ENCODE measurements around the gene PPM1L. TPM values are rescaled to one million over a fixed set of nuclear protein-coding genes. Genes with fewer than 3 reads are reported as not detected.
"Not testable (repeated sequence)": the region's sequence is repeated elsewhere in the genome, so short reads cannot be mapped to it uniquely, and the experiment has no call there.

The PPM1L gene
- polyA plus RNA-seq, 4 donors, result 7.1 to 9.2 (median 7.8) TPM

DNA sequence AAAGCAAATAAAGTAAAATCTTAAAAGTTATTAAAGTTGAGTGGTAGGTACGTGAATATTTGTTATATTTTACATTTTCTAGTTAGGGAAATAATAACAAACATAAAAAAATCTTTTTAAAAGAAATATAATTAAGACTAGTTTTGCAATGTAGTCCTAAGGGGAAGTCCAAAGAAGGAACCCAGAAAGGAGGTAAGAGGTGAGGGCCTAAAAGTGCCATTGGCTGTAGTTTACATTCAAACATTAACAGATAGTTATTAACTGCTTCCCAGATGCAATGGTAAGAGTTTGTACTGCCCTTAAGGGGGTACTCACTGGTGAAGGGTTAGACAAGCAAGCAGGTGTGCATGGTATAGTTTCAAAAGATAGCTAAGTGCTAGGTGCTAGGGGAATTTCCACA, 269.9 kb downstream of the PPM1L start:
- no peak for DNase-seq (ENCODE audit: low read depth in 4 of 4, low spot score in 3 of 4)

GRCh38 chr3:161026612-161027510, 270.8 kb downstream of the PPM1L start:
- DNase-seq (ENCODE audit: low read depth in 4 of 4, low spot score in 3 of 4), result no peak

DNA sequence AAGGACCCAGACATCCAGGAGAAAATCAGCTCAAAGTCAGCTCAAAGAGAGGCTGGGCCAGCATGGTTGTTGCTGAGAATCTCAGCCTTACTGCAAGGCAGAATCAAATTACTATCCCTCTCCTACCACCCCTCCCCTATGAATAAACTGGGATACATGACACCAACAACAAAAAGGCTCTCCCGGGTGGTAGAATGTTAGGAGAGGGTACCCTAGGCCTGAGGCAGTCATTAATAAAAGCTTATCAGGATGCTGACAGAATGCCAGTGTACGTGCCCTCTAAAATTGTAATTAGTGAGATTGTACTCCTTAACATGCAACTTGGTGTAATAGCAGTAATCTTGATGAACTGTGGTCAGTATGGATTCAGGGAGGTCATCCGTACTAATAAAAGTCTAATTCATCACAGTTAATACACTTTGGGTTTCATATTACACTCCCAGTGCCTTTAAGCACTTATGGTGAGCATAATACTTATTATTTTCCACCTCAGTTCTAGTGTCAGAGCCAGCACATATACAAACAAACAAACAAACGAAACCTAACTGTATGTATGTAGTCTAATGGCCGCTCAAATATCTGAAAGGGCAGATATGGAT, 272.6 kb downstream of the PPM1L start:
- DNase-seq (ENCODE audit: low read depth in 4 of 4, low spot score in 3 of 4), result no peak

GRCh38 chr3:161031134-161031533, 275.1 kb downstream of the PPM1L start:
- no peak for DNase-seq (ENCODE audit: low read depth in 4 of 4, low spot score in 3 of 4)

GRCh38 chr3:161034913-161035550, 279.0 kb downstream of the PPM1L start:
- not testable (repeated sequence) for DNase-seq (ENCODE audit: low read depth in 4 of 4, low spot score in 3 of 4)

DNA sequence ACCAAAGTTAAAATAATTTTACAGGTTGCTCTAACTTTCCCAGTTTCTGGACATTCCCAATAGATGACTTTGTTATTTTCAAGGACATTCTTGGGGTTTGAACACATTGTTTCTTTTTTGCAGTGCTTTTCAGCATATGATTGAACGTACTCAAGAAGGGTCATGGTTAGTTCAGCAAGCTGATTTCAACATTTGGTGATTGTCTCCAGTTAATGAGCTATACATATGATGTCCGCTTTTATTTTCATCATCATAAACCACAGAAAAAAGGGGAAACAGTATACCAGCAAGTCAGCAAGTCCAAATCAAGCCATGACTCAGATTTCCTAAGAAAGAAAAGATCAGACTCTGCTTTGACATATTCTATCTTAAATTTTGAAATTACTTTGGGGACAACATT, 279.7 kb downstream of the PPM1L start:
- no peak for DNase-seq (ENCODE audit: low read depth in 4 of 4, low spot score in 3 of 4)

DNA sequence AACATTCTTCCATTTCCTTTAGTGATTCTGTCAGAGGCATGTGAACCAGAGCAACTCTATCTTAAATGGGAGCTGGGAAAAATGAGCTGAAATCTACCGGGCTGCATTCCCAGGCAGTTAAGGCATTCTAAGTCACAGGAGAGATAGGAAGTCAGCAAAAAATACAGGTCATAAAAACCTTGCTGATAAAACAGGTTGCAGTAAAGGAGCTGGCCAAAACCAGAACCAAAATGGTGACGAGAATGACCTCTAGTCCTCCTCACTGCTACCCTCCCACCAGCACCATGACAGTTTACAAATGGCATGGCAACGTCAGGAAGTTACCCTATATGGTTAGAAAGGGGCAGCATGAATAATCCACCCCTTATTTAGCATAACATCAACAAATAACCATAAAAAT, 282.7 kb downstream of the PPM1L start:
- no peak for DNase-seq (ENCODE audit: low read depth in 4 of 4, low spot score in 3 of 4)

- DNase-seq (ENCODE audit: low read depth in 4 of 4, low spot score in 3 of 4), result peak in 3 of 4 donors; percentile 22 to 45 (median 29)
Measured at GRCh38 chr3:161042023-161042501, 286.0 kb downstream of the PPM1L start.

DNA sequence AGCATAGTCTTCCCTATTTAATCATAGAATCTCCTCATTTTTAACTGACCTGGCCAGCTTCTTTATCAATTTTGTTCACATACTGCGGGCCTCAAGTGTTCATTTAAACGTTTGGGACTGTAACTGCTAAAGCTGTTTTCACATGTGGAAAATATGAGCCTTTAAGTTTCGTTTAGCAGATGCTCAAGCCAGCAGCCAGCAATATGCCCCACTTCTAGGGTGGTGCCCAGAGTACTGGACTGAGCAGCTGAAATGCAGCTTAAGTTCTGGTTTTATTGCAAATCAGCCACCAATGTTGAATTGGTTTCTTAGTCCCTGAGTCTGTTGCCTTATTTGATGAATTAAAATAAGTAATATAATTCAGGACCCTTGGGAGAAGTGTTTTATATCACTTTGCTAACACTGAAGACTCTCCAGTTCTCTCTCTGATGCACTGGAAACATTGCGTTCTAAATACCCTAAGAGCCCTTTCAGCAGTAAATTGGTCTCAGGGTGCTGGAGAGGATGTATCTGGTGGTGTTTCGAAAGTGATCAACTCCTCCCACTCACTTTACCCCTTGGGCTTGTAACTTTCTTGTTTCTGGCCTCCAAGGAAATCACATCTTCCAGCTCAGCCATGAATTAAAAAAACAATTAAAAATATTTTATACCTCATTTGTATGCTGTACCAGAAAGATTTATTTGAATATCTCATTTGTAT, 287.5 kb downstream of the PPM1L start:
- DNase-seq (ENCODE audit: low read depth in 4 of 4, low spot score in 3 of 4), result no peak

GRCh38 chr3:161049683-161050248, 293.7 kb downstream of the PPM1L start:
- no peak for DNase-seq (ENCODE audit: low read depth in 4 of 4, low spot score in 3 of 4)

GRCh38 chr3:161050935-161051334, 294.9 kb downstream of the PPM1L start:
- no peak for DNase-seq (ENCODE audit: low read depth in 4 of 4, low spot score in 3 of 4)

DNA sequence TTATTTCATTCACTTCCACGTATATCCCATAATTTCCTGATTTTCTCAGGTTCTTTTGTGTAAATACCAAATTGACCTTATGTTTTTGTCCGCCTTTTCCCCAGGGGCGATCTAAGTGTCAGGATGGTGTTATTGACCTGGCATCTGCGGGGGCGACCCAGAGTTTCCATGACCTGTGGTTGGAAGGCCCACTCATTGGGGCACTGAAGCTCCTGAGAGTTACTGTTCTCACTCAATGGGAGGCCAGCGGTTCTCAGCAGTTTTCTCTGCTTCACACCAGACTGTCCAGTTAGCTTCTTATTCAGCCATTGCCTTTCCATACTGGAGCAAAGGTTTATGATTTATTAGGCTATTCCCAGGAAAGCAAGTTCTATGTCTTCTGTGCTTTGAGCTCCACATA, 295.8 kb downstream of the PPM1L start:
- DNase-seq (ENCODE audit: low read depth in 4 of 4, low spot score in 3 of 4), result no peak

DNA sequence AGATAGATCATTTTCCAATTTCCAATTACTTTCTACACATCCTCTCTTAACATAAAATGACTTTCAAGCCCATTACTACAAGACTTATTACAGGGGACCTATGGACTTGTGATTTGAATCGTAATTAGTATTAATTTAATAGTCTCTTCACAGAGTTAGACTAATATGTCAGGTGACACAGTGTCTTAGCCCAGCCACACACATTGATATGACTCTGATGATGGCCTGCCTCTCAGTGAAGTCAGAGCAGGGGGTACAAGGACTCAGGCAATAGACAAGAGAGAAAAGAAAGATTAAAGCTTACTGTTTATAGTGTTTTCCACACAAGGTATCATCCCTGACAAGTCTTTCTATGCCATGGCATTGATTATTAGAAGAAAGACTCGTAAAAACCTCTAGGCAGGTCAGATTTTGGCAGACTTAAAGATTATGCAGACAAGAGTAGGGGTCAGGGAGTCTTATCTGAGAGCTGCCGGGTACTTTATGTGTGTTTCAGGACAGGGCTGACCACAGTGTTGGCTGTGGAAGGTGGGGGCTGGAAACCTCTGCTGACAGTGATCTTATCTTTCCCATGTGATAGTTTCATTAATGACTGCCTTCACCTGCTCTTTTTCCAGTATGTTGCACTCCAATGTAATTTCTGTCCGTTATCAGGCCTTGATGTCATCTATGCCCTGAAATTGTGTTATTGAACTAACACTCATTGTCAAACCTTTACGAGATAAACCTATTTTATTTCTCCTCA, 299.0 kb downstream of the PPM1L start:
- DNase-seq (ENCODE audit: low read depth in 4 of 4, low spot score in 3 of 4), result no peak

DNA sequence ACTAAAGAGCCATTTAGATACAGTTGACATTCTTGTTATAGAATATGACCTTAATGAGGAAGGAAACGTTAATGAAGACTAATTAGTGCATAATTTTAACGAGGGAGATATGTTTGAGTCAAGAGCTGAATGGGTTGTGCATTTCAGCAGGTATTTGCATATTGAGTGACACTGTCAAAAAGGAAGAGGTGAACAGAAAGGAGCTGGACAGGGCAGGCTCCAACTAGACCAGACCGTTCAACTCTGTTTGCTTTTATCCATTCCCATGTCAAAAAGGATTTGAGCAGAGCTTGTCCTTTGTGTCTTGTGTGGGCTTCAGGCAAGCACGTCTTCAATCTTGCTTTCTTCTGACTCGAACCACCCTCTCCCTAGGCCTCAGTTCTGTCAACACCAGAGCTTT, 308.4 kb downstream of the PPM1L start:
- DNase-seq (ENCODE audit: low read depth in 4 of 4, low spot score in 3 of 4), result no peak

DNA sequence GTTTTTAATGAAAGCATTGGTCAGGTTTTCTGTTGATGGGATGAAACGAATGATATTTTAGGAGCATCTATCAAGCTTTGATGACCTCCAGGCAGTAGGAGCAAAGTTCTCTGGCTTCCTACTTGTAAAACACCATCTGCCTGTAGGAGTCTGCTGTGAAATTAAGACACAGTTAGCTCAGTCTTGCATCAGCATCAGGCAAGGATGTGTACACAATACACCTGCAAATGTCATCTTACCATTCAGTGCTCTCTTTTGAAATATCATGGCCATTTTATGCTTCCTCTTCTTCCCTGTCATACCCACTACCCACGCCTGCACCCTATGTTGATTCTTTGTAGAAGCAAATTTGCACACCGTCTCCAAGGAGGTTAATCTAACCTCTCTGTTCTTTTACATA, 310.9 kb downstream of the PPM1L start:
- DNase-seq (ENCODE audit: low read depth in 4 of 4, low spot score in 3 of 4), result no peak

DNA sequence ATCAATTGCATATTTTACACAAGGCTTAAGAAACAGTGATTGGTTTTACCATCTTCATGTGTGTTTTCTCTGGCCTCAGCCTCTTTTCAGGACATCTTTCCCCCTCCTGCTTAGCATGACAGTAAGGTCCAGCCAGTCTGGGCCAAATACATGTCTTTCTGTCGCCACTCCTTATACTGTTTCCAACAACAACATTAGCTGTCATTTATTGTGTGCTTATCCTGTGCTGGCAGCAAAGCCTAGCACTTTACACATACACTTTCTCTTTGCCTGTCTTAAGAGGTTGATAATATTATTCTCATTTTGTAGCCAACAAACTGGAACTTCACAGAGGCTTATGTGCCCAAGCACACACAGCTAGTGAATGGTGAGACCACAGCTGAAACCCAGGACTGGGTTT, 311.3 kb downstream of the PPM1L start:
- DNase-seq (ENCODE audit: low read depth in 4 of 4, low spot score in 3 of 4), result no peak

DNA sequence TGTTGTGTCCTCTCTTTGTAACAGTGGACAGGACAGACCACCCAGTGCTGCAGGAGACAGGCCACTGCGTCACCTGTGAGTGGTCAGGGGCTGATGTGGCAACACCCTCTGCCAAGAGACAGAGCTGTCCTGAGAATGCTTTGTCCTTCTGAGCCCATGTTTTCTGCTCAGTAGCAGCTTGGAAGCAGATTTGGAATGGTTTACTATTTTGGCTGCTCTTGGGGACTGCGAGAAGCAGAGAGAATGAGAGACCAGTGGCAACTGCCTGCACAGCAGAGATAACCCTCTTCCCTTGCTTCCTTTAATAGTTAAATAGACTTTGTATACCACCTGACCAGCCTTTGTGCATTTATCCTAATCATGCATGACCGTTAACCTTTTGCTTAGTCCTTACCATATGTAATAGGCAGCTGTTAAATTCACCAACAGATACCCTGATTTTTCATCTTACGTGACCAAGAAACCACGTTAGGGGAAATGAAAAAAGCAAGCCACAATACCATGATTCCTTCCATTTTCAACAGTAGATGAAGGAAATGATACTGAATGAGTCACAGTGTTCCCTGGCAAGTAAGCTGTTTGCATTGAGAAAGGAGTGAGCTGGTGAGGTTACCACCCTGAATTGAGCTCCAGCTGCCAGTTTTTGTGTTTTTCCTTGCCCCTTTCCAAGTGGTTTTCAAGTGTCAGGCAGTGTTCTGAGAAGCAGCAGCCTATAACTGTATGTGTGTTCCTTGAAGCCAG, 313.6 kb downstream of the PPM1L start:
- no peak for DNase-seq (ENCODE audit: low read depth in 4 of 4, low spot score in 3 of 4)

DNA sequence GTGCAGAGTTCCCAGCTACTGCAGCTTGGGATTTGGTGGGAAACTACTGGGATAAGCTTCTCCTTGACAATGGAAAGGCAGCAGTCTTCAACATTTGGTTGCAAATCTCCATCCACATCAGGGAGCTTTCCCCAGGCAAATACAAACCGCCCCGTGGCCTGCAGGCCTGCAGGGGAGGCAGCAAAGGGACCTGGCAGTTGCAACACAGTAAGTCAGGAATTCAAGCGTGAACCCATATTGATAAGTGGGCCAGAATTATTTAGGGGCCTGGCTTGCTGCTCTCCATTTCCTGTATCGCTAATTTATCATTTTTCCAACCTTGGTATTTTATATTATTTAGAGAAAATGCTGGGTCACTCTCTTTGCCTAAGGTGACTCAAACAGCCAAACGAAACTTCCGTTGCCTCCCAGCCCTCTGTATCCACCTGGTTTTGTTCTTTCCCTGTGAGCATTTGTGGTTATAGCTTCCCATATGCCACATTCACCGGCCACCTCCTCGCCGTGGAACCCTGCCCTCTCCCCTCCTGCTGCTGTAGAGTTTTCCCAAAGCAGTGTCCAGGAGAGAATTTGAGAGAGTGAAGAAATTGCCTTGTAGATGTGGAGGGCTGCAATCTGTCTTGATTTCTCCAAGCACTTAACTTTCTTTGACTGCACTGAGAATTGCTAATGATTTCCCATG, 314.4 kb downstream of the PPM1L start:
- no peak for DNase-seq (ENCODE audit: low read depth in 4 of 4, low spot score in 3 of 4)
